NK-92 treated with Interleukin-12 subunit alpha and Interleukin-12 subunit beta, amount 100 ng/mL, for 24 hours (cell line): Measurements from ENCODE around the gene CYTH3.
"Not testable (repeated sequence)": the region's sequence is repeated elsewhere in the genome, so short reads cannot be mapped to it uniquely, and the experiment has no call there.

Experiments used
- DNase-seq: peaks from one replicate; lab custom pipeline; 2025; lab: John Stamatoyannopoulos, UW

The CYTH3 gene

DNA sequence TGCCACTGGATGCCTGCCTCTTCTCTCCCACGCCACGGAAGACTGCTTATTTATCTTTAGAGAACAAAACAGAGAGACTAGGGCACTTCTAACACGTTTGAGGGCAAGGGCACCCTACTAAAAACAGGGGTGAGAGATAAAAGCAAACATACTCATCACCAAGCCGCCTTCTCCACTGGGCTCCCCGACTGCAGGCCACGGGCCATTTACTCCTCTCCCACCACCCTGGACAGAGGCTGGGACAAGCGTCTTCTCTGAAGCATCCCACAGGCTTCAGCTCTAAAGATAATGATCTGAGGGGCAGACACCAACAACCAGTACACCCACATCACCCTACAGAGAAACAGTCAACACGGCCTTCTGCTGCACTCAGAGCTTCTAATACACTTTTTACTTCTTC lies 78.7 kb downstream of the CYTH3 start:
- no peak for DNase-seq

DNA sequence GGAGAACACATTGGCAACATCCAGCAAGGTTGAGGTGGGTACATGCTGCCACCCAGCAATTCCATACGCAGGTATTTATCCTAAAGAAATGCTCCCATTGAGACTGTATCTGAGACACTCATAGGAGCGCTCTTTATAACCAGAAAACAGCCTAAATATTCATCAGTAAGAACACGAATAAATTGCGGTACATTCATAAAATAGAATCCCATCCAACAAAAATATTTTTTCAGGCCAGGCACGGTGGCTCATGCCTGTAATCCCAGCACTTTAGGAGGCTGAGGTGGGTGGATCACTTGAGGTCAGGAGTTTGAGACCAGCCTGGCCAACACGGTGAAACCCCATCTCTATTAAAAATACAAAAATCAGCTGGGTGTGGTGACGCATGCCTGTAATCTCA lies 81.9 kb downstream of the CYTH3 start:
- not testable (repeated sequence) for DNase-seq

DNA sequence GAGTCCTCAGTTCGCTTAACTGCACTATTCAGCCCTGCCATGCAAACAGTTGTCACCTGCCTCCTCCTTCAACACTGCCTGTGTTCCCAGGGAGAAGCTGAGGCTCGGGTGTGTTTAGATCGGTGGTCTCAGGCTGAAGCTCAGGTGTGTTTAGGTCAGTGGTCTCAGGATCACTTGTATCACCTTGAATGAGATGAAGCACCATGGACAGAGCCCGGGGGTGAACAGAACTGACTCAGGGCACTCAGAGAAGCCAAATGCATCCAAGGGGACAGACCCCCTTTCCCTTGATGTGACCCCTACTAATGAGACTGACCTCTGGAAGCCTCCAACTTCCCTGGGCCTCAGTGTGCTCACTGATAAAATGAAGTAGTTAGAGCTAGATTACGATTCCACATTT lies 84.0 kb downstream of the CYTH3 start:
- no peak for DNase-seq

GRCh38 chr7:6186577-6186976 lies 85.8 kb downstream of the CYTH3 start:
- DNase-seq: no peak

- DNase-seq: no peak
Observed at GRCh38 chr7:6182993-6183392, 89.4 kb downstream of the CYTH3 start.

GRCh38 chr7:6181136-6181535 lies 91.3 kb downstream of the CYTH3 start:
- no peak for DNase-seq

DNA sequence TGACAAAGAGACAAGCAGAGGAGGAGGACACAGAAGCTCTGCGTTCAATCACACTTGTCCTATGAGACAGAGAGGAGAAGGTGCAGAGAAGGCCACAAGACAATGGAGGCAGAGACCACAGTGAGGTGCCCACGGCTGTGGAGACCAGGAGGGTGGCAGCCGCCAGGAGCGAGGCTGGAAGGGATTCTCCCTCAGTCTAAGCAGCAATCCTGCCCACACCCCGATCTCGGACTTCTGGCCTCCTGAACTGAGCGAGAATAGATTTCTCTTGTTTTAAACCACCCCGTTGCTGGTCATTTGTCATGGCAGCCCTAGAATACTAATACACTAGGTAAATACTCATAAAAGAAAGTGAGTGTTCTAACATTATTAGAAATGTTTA lies 92.1 kb downstream of the CYTH3 start:
- no peak for DNase-seq

- no peak for DNase-seq
Observed at GRCh38 chr7:6179620-6180343, 92.6 kb downstream of the CYTH3 start.

DNA sequence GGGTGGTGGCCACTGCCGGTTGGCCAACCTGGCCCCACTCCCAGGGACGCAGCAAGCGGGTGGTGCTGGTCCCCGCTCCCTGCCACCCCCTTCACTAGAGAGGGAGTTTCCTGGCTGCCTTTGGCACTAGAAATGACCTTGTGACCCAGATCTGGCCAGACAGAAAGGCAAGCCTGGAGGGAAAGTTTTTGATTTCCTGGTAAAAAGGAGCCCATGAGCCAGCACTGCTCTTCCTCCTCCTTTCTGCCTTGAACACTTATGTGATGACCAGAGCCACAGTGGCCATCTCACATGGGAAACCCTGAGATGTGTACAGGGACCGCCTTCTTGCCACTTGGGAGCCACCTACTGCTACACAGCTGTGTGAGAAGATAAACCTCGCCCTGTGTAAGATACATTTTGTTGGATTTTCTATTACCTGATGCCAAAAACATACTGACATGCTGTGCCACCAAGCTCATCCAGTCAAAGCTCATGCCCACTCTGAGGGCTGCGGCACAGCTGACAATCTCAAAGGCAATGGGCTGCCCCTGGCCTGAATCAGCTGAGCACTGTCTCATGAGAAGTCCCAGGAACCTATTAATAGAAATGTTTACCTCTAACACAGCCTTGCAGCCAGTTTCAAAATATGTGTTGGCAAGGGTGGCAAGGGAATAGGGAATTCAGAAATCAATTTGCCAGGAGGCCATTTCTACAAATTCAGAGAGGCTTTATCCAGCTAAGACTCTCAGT lies 94.0 kb downstream of the CYTH3 start:
- DNase-seq: no peak

DNA sequence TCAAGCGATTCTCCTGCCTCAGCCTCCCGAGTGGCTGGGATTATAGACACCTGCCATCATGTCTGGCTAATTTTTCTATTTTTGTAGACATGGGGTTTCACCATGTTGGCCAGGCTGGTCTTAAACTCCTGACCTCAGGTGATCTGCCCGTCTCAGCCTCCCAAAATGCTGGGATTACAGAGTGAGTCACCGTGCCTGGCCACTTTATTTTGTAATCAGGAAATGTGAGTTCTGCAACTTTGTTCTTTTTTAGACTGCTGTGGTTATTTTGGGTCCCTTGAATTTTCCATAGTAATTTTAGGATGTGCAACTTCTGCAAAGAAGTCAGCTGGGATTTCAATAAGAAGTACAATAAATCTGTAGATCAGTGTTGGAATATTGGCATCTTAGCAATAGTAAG lies 96.8 kb downstream of the CYTH3 start:
- no peak for DNase-seq

DNA sequence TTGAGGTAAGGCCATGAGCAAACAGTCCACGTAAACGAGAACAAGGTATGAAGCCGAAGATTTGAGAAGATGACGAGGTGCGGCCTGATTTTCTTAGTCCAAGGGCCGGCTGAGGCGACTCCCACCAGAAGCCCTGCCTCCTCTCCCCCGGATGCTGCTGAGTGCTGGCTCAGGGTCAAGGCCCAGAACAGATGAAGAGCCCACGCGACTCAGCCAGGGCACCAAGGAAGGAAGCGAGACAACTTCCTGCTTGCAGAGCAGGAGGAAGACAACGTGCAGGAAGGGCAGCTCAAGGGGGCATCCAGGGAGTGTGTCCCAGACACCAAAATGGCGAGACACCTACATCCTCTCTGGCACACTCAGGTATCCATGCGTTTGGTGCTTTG lies 99.5 kb downstream of the CYTH3 start:
- no peak for DNase-seq

DNA sequence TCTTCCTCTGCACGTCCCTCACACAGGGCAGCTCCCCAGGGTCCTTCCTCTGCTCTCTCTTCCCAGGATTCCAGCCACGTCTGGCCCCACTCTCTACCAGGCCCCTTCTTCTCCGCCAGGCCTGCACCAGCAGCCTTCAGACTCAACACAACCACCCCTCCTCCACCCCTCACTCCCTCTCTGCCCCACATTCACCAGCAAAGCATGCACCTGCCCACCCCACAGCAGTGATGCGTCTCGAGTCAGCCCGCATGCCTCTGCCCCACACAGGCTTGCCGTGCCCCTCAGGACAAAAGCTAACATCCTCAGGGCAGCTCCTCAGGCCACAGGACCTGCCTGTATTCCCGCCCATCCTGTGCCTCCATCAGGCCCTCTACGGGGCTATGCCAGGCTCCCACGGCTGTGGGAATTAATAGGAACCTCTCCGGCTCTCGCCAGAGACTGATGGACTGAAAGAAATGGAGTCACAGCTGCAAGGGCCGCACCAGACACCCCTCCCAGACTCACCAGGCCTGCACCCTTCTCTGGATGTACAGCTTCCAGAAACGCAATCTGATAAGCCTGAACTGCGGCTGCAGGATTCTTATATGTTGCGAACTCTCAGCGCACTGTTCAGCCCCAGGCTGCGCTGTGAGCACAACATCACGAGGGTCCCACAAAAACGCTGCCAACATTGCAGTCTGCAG lies 100.1 kb downstream of the CYTH3 start:
- no peak for DNase-seq

DNA sequence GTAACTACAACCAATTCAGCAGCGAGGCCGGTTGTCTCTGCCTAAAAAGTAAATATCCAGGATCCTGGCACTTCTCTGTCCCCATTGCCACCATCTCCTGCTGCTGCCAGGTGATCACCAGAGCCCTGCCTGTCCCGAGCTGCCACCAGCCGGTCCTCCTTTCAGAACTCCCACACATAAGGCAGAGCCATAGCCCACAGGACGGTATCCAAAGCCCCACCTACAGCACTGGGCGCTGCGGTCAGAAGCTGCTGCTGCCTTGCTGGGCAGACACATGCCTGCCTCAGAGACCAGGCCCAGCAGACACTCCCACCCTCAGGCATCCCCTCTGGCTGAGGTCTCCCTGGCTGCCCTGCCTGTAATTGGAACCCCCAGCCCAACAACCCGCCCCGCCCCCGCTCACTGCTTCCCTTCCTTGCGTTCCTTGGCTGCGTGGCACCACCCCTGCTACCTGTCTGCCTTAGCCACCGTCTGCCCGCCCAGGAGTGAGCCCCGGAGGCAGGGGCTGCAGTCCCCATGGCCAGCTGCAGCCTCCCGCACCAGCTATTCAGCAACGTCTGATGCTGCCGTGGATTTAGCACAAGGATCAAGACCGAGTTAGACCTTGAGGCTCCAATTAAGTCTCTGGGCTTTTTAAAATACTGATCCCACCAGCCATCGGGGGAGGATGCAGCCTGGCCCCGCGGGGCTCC lies 100.7 kb downstream of the CYTH3 start:
- no peak for DNase-seq

- DNase-seq: no peak
Observed at GRCh38 chr7:6170571-6171531, 101.6 kb downstream of the CYTH3 start.

GRCh38 chr7:6169805-6170520 lies 102.5 kb downstream of the CYTH3 start:
- DNase-seq: no peak

DNA sequence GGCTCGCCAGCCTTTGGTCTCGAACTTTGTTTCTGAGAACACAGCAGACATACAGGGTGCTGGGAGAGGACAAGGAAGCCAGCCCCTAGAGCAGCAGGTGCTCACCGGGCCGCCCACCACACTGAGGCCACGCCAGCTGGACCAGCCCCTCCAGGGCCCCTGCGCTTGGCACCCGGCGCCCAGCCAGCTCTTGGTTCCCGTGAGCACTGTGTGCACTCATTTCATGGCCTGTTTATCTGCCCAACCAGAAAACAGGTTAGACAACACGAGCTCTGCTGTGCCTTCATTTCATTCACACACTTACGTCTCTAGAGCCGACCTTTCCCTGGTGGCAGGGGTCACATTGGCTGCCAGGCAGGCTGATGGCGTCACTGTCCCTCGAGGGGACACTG lies 104.0 kb downstream of the CYTH3 start:
- no peak for DNase-seq

- DNase-seq: no peak
Observed at GRCh38 chr7:6167587-6168476, 104.6 kb downstream of the CYTH3 start.

- no peak for DNase-seq
Observed at GRCh38 chr7:6167004-6167551, 105.3 kb downstream of the CYTH3 start.

GRCh38 chr7:6166443-6166891 lies 106.0 kb downstream of the CYTH3 start:
- no peak for DNase-seq
